GM04503 (cell line): ENCODE results near the gene GGACT.
"Not testable (repeated sequence)": the region's sequence is repeated elsewhere in the genome, so short reads cannot be mapped to it uniquely, and the experiment has no call there.

ENCODE experiments used
- DNase-seq: peaks from one replicate; pipeline ENCODE4 v3.0.0-alpha.2; 2012; ENCODE audit warnings: low read depth

Gene GGACT

GRCh38 chr13:100529666-100530377 is 58.8 kb downstream of the GGACT start:
- DNase-seq: no peak

- DNase-seq: no peak
Observed at GRCh38 chr13:100528820-100529219, 59.8 kb downstream of the GGACT start.

- no peak for DNase-seq
Observed at GRCh38 chr13:100528353-100528752, 60.2 kb downstream of the GGACT start.

- DNase-seq: no peak
Observed at GRCh38 chr13:100527644-100528043, 60.9 kb downstream of the GGACT start.

- DNase-seq: no peak
Observed at GRCh38 chr13:100526318-100527000, 62.1 kb downstream of the GGACT start.

- DNase-seq: no peak
Observed at GRCh38 chr13:100525453-100526317, 62.9 kb downstream of the GGACT start.

- DNase-seq: not testable (repeated sequence)
Observed at GRCh38 chr13:100524688-100525087, 63.9 kb downstream of the GGACT start.

GRCh38 chr13:100523981-100524386 is 64.6 kb downstream of the GGACT start:
- DNase-seq: no peak

GRCh38 chr13:100523411-100523810 is 65.2 kb downstream of the GGACT start:
- DNase-seq: no peak

- DNase-seq: no peak
Observed at GRCh38 chr13:100522618-100523309, 65.8 kb downstream of the GGACT start.

GRCh38 chr13:100521851-100522617 is 66.6 kb downstream of the GGACT start:
- no peak for DNase-seq

- no peak for DNase-seq
Observed at GRCh38 chr13:100520936-100521850, 67.4 kb downstream of the GGACT start.

- DNase-seq: no peak
Observed at GRCh38 chr13:100519626-100520025, 69.0 kb downstream of the GGACT start.

- DNase-seq: no peak
Observed at GRCh38 chr13:100518394-100519062, 70.1 kb downstream of the GGACT start.

GRCh38 chr13:100517728-100518127 is 70.9 kb downstream of the GGACT start:
- DNase-seq: no peak

GRCh38 chr13:100517135-100517534 is 71.5 kb downstream of the GGACT start:
- no peak for DNase-seq

GRCh38 chr13:100515410-100515800 is 73.2 kb downstream of the GGACT start:
- no peak for DNase-seq

- no peak for DNase-seq
Observed at GRCh38 chr13:100514788-100515409, 73.7 kb downstream of the GGACT start.

- DNase-seq: no peak
Observed at GRCh38 chr13:100513987-100514670, 74.5 kb downstream of the GGACT start.
